NCI-H128 (cell line): ENCODE results near the gene DGKI.

ENCODE experiments used
- DNase-seq: peaks from one replicate; lab custom pipeline; 2025; ENCODE audit not compliant: unreplicated experiment; lab: John Stamatoyannopoulos, UW

The DGKI gene

DNA sequence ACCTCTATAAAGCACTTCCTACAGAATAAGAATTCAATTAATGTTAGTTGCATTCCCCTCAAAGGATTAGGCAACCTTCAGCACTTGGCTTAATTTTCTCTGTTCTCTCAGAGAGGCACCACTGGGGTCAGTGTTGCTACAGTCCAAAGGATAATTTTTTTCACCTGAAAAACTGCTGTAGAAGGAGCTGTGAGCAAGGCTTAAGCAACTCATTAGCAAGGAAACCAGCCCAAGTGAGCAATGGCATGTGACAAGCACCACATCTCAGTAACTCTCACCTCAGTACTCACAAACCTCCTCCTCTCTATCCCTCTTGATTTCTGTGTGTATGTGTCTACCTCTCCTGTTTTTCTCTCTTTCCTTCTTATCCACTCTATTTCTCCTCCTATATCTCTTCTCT is 55.9 kb downstream of the DGKI start:
- DNase-seq, result no peak

DNA sequence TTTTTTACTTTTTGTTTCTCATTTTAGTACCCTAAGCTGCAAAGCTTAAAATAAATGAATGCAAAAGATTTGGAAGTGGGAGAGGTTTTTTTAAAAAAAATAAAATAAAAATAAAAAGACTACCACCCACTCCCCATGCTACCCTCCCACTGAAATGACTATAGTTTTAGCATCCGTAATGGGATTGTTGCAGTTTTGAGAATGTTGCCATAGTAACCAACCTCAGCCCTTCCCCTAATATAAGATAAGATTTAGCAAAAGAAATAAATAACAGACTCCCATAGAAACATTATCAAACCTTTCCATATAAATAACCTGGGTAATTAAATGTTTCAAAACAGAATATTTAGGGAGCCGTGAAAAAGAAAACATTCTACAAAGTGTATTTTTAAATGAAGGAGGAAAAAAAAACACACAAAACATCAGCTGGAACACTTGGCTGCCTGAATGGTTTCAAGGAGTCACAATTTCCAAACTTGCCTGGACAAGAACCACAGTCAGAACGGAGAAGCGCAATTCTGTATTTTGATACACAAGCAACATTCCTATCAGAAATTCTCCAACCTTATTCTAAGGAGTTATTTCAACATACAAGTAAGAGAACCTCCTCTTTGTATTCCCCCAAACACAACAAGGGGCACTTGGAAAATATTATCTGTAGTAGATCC is 57.4 kb downstream of the DGKI start:
- DNase-seq, result no peak

DNA sequence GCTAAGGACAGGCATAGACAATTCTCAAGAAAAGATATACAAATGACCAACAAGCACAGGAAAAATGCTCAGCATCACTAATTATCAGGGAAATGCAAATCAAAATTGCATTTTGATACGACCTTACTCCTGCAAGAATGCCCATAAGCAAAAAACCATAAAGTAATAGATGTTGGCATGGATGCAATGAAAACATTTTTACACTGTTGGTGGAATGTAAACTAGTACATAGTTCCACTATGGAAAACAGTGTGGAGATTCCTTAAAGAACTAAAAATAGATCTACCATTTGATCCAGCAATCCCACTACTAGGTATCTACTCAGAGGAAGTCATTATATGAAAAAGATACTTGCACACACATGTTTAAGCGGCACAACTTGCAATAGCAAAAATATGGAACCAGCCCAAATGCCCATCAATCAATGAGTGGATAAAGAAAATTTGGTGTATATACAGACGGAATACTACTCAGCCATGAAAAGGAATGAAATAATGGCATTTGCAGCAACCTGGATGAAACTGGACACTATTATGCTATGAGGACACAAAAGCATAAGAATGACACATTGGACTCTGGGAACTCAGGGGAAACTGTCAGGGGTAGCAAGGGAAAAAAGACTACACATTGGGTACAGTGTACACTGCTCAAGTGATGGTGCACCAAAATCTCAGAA is 59.3 kb downstream of the DGKI start:
- no peak for DNase-seq

DNA sequence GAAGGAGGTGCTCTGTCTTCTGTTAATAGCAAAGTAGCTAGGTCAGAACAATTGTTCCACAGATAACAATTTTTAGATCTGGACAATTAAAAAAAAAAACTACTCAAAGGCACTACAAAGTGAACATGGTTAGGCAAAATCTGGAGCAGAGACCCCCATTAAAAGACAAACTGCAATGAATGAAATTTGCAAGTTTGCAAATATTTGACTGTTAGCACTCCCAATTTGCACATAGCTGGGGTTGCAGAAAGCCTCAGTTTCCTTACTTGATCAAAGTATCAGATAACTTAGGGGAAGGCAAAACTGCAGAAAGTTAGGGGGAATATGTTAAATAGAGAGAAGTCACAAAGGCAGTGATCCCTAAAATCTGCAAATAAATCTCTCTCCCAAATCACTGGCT is 68.3 kb downstream of the DGKI start:
- no peak for DNase-seq

DNA sequence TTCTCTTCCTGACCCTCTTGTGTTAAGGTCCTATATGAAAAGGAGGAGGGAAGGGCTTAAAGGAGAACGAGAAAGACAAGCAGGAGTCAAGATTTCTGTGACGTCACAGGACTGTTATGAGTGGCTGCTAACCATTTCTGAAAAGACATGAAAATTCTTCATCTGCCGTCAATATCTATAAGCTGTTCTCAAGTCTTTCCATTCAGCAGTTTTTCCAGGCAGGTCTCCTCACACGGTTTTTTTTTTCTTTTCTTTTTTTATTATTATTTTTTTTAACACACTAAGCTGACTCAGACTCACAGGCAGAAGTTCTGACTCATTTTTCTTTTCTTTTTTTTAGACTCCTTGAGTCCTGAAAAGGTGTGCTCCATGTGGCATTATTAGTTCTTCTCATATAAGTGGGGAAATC is 72.0 kb downstream of the DGKI start:
- DNase-seq, result no peak

DNA sequence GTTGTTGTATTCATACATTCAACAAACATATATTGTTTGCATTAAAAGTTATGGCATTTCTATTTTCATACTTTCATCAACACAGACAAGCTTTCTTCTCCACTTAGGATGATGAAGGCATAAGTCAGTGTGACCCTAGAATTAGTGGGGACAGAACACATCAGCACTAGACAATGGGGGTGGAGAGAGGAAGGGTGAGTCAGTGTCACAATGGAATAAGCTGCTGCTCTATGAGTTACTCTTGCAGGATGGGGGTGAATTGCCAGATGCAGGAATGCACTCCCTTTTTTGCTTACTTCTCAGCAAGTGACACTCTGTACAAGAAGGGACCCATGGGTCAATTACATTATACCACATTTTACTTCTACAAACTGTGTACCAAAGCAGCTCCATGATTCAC is 74.0 kb downstream of the DGKI start:
- DNase-seq, result no peak

DNA sequence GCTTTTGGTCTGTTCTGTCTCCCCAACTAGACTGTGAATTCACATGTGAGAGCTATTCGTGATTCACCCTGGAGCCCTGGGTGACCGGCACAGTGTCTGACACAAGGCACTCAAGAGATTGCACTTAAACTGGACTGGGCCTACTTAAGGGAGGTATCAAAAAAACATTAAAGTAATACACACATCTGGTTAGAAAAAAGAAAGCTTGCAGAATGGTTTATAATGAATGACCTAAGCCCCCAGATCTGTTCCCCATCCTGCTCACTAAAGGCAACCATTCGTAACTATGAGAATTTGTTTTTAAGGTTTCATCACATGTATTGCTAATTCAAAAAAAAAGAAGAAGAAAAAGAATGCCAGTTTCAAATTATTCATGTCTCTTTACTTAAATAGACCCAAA is 74.5 kb downstream of the DGKI start:
- no peak for DNase-seq

DNA sequence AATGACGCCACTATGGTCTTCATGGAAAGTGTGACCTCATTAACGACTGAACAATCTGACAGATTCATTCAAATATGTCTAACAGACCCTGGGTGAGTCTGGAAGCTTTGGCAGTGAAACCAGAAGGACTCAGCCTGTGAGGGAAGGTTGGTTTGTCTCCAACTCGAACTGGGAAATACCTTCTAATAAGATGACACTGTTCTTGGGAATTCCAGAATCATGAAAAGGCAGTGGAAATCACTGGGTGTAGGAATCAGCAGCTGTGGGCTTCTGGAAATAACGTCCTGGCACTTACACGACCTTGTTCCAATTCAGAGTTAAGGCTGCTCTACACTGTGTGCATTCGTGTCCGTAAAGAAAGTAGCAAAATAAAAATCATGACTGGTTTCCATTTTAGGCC is 75.1 kb downstream of the DGKI start:
- no peak for DNase-seq

DNA sequence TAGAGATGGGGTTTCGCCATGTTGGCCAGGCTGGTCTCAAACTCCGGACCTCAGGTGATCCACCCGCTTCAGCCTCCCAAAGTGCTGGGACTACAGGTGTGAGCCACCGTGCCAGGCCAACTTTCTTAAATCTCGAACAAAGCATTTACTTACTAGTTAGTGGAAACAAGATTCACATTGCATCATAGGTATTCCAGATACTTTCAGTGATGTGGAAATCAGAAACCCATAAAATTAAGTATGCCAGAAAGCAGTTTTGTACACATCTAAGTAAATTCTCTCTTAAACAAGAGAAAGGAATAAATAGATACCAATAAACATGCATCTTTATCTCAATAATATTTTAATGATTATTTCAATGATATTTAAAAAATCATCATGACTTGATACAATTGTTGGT is 75.5 kb downstream of the DGKI start:
- DNase-seq, result no peak

DNA sequence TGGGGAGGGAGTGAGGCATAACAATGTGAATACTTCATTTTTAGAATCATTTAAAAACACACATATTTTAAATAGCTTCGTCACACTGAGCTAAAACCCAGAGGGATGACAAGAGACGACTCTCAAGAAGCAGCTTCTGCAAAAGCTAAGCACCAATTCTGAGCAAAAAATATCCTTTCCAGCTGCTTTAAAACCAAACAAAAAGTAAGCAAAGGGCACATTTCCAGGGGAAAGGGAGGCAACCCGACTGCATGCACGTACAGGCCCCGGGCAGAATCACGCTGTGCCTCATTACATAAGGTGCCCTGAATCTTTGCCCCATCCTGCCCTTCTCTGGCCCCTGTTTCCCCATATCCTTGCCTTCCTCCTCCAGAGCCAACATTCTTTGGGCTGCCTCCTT is 78.4 kb downstream of the DGKI start:
- DNase-seq, result no peak

DNA sequence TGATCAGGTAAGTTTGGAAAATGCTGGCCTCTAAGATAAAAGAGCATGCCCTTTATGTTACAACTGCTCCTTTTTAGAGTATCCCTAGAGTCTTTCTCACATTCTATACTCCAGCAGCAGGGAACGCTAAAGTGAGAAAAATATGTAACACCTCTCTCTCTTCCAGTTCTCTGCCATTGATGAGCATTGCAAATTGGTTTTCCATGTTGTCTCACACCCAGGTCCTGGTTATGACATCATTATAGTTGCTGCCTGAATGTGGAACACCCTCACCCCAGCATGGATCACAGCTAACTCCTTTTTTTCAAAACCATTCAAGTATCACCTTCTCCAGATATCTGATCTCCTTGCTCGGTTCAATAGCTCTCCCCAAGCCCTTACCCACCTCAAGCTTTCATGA is 84.4 kb downstream of the DGKI start:
- no peak for DNase-seq

DNA sequence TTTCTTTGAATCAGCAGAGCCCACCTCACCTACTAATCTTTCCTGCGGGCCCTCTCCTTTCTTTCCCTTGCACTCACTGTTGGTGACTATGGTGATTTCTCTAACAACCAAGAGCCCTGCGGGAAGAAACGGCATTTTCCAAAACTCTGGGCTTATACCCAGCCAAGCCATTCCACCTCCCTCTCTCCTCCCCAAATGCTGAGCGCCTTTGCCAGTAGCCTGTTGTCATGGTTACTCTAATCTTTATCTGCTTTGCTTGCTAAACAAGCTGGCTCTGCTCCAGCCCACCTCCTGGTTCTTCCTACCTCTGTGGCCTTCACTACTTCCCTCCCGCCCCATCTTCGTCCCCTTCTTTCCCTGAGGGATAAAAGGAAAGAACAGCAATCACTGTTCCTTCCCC is 86.7 kb downstream of the DGKI start:
- DNase-seq, result no peak

DNA sequence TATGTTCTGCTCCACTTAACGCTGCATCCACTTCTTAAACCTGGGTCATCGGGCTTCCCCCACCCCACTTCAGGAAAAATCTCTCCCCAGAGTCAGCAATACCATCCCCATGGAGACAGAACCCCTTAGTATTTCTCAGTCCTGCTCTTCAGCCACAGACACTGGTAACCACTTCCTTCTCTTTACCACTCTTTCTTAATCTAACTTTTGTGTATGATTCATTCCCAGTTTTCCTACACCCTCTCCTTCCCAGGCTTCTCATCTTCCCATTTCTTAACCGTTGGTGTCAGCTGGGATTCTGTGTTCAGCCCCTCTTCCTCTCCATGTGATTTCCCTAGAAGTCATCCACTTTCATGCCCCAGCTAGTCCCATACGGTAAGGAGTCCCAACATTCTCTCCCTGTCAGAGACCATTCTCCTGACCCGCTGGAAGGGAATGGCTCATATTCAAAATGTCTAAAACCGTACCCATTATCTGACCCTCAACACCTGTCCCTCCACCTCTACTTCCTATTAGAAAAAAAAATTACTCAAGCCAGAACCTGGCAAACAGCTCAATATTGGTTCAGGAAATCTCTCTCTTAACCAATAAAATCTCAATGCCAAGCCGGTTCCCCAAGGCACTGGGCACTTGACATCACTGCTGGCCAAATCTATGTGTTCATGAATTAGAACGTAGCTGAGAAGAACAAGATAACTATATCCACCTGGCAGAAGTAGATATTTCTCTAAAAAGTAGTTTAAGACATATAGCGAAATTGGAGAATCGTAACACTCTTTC is 89.4 kb downstream of the DGKI start:
- DNase-seq, result no peak

DNA sequence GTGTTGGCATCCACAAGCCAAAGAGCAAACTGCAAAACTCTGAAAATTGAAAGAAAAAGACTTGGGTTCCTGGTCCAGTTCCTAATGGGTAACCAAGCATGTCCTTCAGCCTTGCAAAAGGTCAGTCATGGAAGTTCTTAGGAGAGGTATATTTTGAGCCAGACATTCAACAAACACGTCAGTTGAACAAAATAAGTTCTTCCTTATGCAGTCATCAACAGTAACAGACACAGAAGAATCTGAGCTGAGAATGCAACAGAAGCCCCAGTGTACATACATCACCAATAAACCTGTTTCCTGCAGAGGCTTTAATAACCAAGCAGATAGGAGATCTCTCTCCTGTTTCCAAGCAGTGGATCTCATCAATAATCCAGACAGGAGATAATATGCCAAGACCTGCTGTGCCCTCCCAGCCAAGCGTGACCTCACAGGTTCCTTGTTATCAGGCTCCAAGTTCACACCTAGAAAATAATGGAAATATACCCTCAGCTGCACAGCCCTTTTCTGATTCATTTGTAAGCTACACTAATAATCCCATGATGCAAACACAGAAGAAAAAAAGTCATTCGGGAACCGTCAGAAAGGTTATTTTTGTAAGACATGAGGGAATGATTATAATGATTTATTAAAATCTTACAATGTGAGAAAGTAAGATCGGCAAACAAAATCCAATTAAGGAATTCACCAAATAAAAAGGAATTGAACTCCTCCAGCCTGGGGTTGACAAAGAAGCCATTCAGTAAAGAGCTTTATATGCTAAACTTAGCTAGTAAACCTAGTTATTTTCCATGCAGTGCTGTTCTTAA is 90.7 kb downstream of the DGKI start:
- no peak for DNase-seq

DNA sequence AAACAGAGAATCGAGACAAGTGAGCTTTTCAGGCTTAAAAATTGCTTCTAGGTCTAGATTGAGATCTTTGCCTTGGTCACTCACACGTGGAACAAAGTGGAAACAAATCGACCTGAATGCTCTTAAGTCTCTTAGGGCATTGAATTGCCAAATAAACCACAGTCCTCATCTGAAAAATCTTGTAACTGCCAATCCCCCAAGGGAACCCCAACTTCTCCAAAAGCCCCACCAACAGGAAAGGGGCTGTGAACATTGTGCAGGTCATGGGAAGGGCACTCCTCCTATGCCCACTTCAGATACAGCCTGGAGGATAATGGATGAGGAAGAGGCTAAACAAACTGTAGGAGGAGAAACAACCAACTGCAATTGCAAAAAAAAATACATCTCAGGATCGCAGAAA is 91.3 kb downstream of the DGKI start:
- no peak for DNase-seq

DNA sequence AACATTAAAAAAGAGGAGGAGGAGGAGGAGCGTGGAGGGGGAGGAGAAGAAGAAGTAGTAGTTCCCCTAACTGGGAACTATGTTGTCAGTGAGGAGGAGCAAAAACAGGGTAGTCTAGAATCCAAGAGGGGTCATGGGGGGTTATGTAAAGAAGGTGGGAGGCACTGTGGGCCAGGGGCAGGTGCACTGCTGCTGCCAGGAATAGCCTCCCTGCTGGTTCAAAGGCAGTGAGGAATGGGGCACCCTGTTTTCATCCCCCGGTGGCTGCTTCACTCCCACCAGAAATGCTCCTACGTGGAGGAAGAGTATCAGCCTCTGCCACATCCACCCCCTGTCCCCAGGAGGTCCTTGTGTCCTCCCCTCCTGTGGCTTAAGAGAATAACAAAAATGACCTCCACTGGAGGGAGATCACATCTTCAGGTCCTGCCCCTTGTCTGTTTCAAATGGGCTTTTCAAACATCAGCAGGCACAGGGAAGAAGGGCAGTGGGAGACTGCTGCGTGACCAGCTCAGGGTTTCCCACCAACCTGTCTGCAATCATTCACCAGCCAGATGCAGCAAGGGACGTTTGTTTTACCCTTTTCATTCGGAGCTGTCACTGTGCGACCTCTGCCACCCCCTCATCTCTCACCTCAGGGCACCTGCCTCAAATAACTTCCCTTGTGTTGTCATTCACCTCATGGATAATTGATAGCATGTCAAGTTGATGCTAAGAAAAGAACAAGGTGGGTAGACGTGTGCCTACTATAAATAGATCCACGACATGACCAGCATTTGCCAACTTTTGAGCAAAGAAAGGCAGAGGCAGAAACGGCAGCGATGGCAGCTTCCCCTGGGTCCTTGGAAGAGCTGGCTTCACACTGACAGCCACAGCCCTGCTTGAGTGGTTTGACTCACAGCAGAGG is 92.6 kb downstream of the DGKI start:
- DNase-seq, result no peak

DNA sequence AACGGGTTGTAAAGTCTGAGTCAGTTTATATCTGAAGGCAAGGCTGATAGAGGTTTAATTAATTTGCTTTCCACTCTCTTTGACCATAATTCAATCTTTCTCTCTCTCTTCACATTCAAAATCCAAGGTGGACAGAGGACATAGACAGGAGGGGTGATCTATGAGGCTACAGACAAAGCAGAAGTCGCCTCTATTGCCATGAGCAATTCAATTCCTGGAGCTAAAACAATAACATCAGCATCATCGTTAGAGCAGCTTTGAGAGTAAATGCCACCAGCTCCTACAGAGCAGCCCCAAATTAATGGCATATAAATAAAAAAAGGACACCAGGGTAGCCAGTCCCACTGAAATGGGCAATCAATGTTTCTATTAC is 93.2 kb downstream of the DGKI start:
- DNase-seq, result no peak

DNA sequence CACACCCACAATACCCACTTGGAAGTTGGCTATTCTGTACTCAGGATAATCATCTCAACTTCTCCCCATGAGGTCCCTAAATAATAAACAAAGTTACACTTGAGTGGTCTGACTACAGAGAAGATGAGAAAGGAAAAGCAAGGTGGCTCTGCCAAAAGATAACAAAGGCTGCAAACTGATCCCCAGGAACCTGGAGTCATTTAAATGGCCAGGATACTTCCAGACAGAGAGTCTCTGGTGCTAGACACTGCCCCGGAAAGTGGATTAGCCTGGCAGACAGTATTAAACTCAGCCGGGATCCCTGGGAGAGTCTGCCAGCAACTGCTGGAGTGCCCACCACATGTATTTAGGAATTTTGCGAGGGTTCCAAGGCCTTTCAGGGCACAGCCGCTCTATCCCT is 93.7 kb downstream of the DGKI start:
- DNase-seq, result no peak

DNA sequence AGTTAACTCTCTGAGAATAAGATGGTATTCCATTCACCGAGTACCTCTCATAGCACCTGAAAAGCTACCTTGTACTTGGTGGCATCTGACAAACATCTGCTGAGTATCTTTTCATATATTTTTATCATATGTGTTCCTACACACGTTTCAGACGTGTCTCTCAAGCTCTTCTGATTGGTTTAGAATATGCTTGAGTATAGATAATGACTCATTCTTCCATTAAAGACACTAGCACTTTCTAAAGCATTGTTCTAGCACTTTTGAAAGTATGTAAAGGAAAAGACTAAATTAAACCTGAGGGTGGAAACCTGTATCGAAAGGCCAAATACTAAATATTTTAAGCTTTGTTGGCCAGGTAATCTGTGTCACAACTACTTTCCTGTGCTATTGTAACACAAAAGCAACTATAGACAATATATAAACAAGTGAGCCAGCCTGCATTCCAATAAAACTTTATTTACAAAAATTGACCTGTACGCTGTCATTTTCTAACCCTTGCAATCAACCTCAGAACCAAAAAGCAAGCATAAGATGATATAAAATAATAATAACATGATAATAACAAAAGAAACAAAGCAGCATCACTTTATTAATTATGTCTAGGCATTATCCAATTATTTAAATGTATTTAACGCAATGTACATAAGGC is 95.3 kb downstream of the DGKI start:
- no peak for DNase-seq
